GM21717 (cell line): ENCODE measurements around the gene TGFB2.
"Not testable (repeated sequence)": the region's sequence is repeated elsewhere in the genome, so short reads cannot be mapped to it uniquely, and the experiment has no call there.

ENCODE experiments used
- ATAC-seq: cut with Tn5 transposase; IDR thresholded peaks from one replicate; pipeline ENCODE4 v1.9.1; 2021; ENCODE audit warnings: mild to moderate bottlenecking, moderate library complexity; ENCODE audit not compliant: unreplicated experiment

The TGFB2 gene

DNA sequence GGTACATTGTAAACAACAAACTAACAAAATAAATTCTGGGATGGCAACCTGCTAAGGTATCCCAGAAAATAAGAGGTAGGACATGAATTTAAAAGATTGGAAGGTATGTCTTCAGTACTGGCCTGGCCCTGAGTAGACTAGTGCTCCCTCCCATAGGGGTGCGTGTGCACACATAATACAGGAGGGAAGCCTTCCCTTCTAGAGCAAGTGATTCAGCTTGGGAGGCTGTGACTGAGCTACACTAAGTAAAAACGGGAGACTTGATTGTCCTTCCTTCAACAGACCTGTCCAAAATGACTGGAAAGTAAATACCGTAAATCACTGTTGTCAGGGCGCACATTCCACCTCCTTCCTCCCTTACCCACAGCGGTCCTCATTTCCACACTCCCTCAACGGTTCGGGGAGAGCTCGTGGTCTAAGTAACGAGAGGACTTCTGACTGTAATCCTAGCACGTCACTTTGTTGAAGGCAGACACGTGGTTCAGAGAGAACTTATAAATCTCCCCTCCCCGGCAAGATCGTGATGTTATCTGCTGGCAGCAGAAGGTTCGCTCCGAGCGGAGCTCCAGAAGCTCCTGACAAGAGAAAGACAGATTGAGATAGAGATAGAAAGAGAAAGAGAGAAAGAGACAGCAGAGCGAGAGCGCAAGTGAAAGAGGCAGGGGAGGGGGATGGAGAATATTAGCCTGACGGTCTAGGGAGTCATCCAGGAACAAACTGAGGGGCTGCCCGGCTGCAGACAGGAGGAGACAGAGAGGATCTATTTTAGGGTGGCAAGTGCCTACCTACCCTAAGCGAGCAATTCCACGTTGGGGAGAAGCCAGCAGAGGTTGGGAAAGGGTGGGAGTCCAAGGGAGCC lies at the start of gene TGFB2:
Gene TGFB2, plus strand, starts transcription at position 523 of the 859 bp plus-strand sequence. CDS start 1,366 bp downstream, outside the sequence.
- ATAC-seq: peak; percentile 75

- no peak for ATAC-seq
Measured at GRCh38 chr1:218296162-218296561, 49.0 kb upstream of the TGFB2 start.

DNA sequence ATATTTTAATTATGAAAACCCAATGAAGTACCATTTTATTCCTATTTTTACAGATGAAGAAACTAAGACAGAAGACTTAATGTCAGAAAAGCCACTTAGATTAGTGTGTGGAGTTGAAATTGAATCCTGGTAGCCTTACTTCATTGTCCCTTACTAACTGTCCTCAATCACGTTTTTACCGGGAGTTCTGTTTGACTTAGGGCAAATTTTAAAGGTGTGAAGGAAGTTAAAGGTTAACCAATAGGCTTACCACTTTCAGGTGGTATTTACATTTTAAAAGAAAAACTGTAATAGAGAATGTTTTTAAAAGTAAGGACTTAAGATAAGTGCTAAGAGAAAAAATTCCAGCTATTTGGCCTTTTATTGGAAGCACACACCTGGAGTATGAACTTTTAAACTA lies 47.7 kb upstream of the TGFB2 start:
- no peak for ATAC-seq

- ATAC-seq: no peak
Measured at GRCh38 chr1:218297867-218298266, 47.3 kb upstream of the TGFB2 start.

- no peak for ATAC-seq
Measured at GRCh38 chr1:218298398-218298797, 46.7 kb upstream of the TGFB2 start.

DNA sequence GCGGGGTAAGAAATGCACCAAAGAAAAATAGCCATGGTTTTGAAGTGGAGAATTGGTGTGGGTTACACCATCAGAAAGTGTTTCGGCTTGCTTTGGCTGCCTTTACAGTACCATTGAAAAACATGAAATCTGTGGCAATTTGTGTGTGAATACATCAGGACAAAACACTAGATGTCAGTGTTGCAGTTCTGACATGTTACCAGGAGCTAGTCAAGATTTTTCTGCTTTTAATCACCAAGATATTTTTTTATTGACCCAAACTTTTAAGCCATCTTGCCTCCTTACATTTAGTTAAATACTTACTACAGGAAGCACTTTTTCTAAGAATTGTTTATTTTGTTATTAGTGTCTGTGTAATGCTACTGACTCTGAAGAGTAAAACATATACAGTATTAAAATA lies 45.7 kb upstream of the TGFB2 start:
- no peak for ATAC-seq

DNA sequence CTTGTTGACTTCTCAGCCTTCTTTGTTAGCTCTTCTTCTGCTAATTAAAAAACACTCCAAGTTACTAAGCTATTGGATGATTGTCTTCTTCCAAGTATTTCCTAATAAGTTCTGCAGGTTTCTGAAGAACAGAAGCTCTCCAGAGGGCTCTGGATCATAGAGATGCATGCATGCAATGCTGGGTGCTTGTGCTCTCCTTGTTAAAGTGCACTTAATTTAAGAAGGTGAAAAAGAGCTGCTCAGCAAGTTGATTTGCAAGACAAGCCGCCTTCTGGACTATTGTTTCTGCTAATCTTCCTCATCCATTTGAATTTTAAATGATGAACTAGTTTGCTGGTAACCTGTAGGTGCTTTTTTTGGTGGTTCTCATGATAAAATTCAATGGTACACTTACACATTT lies 43.9 kb upstream of the TGFB2 start:
- ATAC-seq: no peak

DNA sequence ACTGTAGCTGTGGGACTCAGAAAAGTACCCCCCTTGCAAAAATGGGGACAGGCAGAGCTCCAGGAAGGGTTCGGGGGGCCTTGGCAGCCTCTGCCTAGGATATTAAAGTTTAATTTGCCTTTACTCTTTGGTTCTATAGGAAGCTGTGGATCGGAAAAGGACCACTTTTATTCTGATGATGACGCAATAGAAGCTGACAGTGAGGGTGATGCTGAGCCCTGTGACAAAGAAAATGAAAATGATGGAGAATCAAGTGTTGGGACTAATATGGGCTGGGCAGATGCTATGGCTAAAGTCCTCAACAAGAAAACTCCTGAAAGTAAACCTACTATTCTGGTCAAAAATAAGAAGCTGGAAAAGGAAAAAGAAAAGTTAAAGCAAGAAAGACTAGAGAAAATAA lies 43.0 kb upstream of the TGFB2 start:
- no peak for ATAC-seq

DNA sequence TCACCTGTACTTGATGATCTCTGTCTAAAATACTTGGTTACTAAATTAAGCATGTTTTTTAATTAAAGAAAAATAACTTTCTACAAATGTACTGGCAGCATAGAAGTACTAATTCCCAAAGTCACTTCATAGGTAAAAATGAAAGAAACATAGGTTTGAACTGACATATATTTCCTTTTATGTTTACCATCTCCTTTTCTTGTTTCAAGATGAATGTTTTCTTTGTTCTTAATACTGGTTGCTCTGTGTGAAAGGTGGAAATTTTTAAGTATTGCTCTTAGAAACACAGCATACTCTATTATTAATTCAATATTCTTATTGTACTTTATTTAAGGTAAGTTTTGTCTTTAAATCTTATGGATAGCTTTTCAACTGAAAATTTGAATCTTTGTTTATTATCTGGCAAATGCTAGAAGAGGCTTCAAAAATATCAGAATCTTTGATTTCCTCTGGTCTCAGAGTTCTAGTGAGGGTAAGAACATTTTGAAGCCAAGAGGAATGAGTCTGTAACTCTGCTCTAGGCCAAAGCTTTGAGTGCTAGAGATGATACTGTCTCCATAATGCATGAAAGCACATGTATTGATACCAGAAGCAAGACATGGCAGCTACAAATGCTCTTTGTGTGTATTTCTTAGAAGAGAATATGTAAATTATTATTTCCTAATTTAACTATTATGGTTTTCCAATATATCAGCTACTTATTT lies 41.8 kb upstream of the TGFB2 start:
- no peak for ATAC-seq

DNA sequence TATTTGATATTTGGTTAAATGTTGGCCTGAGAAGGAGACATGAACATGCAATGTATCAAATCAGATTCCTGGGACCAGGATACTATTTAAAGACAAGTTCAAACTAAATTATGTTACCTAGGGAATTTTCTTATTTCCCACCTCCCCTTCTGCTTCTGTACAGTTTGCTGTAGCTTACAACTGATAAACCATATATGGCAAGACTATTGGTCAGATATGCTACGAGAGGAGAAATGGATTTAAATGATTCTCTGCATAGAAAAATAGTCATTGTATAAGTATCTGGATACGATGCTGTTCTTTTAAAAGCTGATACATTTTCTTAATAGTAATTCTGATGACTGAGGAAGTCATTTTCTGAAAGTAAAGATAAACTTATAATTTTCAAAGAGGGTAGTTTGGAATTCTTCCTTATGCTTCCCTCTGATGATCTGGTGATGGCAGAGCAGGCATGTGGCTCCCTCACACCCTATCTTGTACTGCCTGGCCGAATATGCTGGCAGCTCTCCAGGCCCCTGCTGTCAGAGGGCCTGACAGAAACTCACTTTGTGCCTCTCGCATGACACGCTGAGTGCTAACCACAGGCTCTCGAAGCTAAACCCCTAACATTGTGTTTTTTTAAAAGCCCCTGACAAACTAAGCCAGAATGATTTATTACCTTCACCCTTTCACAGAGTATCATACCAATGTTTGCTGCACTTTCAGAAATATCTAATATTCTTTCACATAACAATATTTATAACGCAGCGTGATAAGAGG lies 40.7 kb upstream of the TGFB2 start:
- ATAC-seq: no peak

- ATAC-seq: no peak
Measured at GRCh38 chr1:218305472-218306064, 39.6 kb upstream of the TGFB2 start.

- no peak for ATAC-seq
Measured at GRCh38 chr1:218312509-218312908, 32.6 kb upstream of the TGFB2 start.

- no peak for ATAC-seq
Measured at GRCh38 chr1:218314316-218314715, 30.8 kb upstream of the TGFB2 start.

- no peak for ATAC-seq
Measured at GRCh38 chr1:218315638-218316037, 29.5 kb upstream of the TGFB2 start.

GRCh38 chr1:218317061-218317460 lies 28.1 kb upstream of the TGFB2 start:
- no peak for ATAC-seq

GRCh38 chr1:218320182-218320581 lies 25.0 kb upstream of the TGFB2 start:
- ATAC-seq: not testable (repeated sequence)

- no peak for ATAC-seq
Measured at GRCh38 chr1:218322762-218323161, 22.4 kb upstream of the TGFB2 start.

DNA sequence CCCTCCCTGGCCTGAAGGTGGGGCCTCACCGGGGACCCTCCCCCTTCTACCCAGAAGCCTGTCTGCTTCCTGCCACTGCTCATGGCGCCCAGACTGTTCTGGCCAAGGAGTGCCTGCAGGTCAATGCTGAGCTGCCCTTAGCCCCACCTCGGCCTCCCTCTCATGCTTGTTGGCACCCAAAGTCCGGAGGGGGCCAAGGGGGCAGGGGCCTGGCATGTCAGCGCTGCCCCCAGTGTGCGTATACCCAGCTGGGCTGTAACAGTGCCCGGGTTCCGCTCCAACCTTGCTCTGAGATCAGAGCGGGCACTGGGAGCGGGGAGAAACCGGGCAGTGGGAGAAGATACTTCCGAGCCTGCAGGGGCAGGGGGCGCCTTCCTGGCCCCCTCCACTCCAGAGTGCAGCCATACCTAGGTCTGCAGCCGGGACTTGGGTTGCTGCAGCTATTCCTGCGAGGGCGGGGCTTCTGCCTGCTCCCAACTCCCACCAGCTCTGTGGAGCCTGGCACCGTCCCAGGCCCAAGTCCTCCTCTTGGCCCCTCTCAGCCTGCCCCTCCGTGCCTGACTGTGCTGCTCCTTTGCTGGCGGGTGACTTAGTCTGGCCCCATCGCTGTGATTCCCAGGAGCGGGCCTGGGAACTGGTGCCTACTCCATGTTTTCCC lies 21.4 kb upstream of the TGFB2 start:
- no peak for ATAC-seq

- no peak for ATAC-seq
Measured at GRCh38 chr1:218324226-218324580, 20.9 kb upstream of the TGFB2 start.

GRCh38 chr1:218328769-218329168 lies 16.4 kb upstream of the TGFB2 start:
- no peak for ATAC-seq
